ENCODE data around the gene DTX4.

The DTX4 gene

DNA sequence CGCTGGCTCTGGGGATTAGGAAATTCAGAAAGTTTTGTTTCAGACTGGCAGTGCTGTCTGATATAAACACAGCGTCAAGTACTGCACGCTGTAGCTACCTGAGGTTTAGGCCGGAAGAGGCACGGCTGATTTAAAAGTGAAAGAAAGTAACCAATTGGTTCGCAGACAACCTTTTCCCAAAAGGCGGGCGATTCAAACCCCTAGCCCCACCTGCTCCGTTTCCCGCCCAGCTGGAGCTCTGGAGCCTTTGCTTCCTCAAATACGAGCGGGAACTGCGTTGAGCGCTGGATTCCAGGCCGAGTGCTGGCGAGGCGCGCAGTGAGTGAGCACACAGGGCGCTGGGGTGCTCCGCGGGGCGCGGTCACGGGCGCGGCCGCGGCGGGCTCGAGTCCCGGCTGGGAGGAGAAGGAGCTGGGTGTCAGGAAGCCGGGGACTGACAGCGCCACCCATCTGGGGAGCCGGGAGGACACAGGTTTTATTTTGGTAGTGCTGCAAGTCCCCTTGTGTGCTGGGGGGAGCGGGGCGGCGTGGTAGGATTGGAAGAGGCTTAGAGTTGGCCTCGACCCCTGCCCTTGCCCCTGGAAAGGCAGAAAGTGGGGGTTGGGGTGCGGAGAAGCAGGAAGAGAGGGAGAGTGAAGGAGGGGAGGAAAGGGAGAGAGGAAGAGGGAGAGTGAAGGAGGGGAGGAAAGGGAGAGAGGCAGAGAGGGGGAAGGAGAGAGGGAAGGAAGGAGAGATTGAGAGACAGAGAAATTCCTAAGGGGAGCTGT is 27.2 kb upstream of the DTX4 start:
- Histone ChIP-seq H3K9ac (ENCODE audit: low read depth, low read length, poor library complexity, severe bottlenecking) (peak overlapping the region; percentile 90), H2AFZ (ENCODE audit: low read length) (peak overlapping the region; percentile 68), H3K36me3 (ENCODE audit: insufficient read depth, low read length) (peaks cover 10% of the 10 kb centered on the region; the same call in 1 of the 2 replicates), H3K79me2 (ENCODE audit: insufficient read depth, low read length) (peaks cover 72% of the 10 kb centered on the region), H3K9me3 (ENCODE audit: insufficient read depth, low read depth, low read length) (no peaks in the 10 kb centered on the region), H3F3A (ENCODE audit: low read depth) (no peaks in the 10 kb centered on the region; the same call in 1 of the 2 replicates), H3K4me3 (ENCODE audit: low read length, poor library complexity, severe bottlenecking) (peak overlapping the region; percentile 87), H3K9me2 (replicated peaks; ENCODE audit: low read depth, low read length) (no peaks in the 10 kb centered on the region), H3K4me1 (ENCODE audit: insufficient read depth, low read length, poor library complexity, severe bottlenecking) (peaks cover 56% of the 10 kb centered on the region), H4K20me1 (ENCODE audit: insufficient read depth, low read length, poor library complexity, severe bottlenecking) (peaks cover 15% of the 10 kb centered on the region), H3K4me2 (ENCODE audit: low read depth, low read length, poor library complexity, severe bottlenecking) (peak overlapping the region; percentile 86), H3K27me3 (ENCODE audit: insufficient read depth, low read length, poor library complexity, severe bottlenecking) (no peaks in the 10 kb centered on the region)
- TF ChIP-seq EZH2phosphoT487 (IDR thresholded peaks at IDR 0.05; ENCODE audit: borderline replicate concordance), result no peak
- TF ChIP-seq, protein P1, sequence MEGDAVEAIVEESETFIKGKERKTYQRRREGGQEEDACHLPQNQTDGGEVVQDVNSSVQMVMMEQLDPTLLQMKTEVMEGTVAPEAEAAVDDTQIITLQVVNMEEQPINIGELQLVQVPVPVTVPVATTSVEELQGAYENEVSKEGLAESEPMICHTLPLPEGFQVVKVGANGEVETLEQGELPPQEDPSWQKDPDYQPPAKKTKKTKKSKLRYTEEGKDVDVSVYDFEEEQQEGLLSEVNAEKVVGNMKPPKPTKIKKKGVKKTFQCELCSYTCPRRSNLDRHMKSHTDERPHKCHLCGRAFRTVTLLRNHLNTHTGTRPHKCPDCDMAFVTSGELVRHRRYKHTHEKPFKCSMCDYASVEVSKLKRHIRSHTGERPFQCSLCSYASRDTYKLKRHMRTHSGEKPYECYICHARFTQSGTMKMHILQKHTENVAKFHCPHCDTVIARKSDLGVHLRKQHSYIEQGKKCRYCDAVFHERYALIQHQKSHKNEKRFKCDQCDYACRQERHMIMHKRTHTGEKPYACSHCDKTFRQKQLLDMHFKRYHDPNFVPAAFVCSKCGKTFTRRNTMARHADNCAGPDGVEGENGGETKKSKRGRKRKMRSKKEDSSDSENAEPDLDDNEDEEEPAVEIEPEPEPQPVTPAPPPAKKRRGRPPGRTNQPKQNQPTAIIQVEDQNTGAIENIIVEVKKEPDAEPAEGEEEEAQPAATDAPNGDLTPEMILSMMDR (conservative IDR thresholded peaks at IDR 0.05; ENCODE audit: low read length), result peak; percentile 65

DNA sequence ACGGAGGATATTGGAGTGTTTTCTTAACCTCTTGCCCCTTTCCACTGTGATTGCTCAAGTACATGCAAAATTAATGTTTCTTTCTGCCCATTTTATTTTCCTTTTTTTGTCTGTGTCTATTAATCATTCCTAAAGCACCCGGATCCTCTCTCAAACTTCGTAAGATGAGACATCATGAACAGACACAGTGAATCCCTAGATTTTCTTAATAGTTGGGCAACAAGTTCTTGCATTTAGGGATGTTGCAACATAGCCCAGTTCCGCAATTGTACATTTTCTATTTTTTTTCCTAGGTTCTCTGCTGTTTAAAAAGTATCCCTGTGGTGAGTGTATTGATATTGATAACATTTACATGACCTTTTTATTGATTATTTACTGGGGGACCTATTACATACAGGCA is 26.4 kb upstream of the DTX4 start:
- Histone ChIP-seq H3K9ac (ENCODE audit: low read depth, low read length, poor library complexity, severe bottlenecking) (peak overlapping the region; percentile 90), H3K4me1 (ENCODE audit: insufficient read depth, low read length, poor library complexity, severe bottlenecking) (peaks cover 56% of the 10 kb centered on the region), H3K9me3 (ENCODE audit: insufficient read depth, low read depth, low read length) (no peaks in the 10 kb centered on the region), H3K36me3 (ENCODE audit: insufficient read depth, low read length) (peaks cover 13% of the 10 kb centered on the region; the same call in 1 of the 2 replicates), H3K79me2 (ENCODE audit: insufficient read depth, low read length) (peaks cover 79% of the 10 kb centered on the region), H3F3A (ENCODE audit: low read depth) (no peaks in the 10 kb centered on the region; the same call in 1 of the 2 replicates), H2AFZ (ENCODE audit: low read length) (no peak overlapping the region), H3K27me3 (ENCODE audit: insufficient read depth, low read length, poor library complexity, severe bottlenecking) (no peaks in the 10 kb centered on the region), H3K4me2 (ENCODE audit: low read depth, low read length, poor library complexity, severe bottlenecking) (peak overlapping the region; percentile 86), H3K9me2 (replicated peaks; ENCODE audit: low read depth, low read length) (no peaks in the 10 kb centered on the region), H4K20me1 (ENCODE audit: insufficient read depth, low read length, poor library complexity, severe bottlenecking) (peaks cover 15% of the 10 kb centered on the region), H3K4me3 (ENCODE audit: low read length, poor library complexity, severe bottlenecking) (peak overlapping the region; percentile 87)
- TF ChIP-seq, protein P1 (conservative IDR thresholded peaks at IDR 0.05; ENCODE audit: low read length), result no peak
- no peak for TF ChIP-seq EZH2phosphoT487 (IDR thresholded peaks at IDR 0.05; ENCODE audit: borderline replicate concordance)

DNA sequence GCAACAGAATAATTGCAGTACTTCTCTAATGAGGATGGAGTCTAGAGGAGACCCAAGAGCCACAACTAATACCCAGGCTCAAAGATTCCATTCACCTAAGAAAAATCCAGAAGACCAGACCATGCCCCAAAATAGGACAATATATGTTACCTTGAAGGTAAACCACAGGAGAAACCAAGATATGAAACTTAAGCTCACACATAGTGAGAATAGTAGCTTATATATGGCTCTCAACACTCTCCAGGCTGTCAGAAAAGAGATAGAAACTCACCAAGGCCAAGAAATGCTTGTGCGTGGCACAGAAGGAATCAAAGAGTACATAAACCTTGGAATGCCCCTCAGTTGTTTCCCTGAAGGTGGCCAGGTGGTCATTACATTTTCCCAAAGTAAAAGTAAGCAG is 20.2 kb upstream of the DTX4 start:
- Histone ChIP-seq H3K9me3 (ENCODE audit: insufficient read depth, low read depth, low read length) (no peaks in the 10 kb centered on the region), H3K4me1 (ENCODE audit: insufficient read depth, low read length, poor library complexity, severe bottlenecking) (peaks cover 40% of the 10 kb centered on the region), H3K9ac (ENCODE audit: low read depth, low read length, poor library complexity, severe bottlenecking) (no peak overlapping the region), H3K36me3 (ENCODE audit: insufficient read depth, low read length) (peaks cover 31% of the 10 kb centered on the region; the same call in 1 of the 2 replicates), H3K27me3 (ENCODE audit: insufficient read depth, low read length, poor library complexity, severe bottlenecking) (no peaks in the 10 kb centered on the region), H4K20me1 (ENCODE audit: insufficient read depth, low read length, poor library complexity, severe bottlenecking) (peaks cover 8% of the 10 kb centered on the region), H2AFZ (ENCODE audit: low read length) (no peak overlapping the region), H3K4me3 (ENCODE audit: low read length, poor library complexity, severe bottlenecking) (no peak overlapping the region), H3K9me2 (replicated peaks; ENCODE audit: low read depth, low read length) (no peaks in the 10 kb centered on the region), H3K79me2 (ENCODE audit: insufficient read depth, low read length) (peaks cover 56% of the 10 kb centered on the region), H3K4me2 (ENCODE audit: low read depth, low read length, poor library complexity, severe bottlenecking) (no peak overlapping the region), H3F3A (ENCODE audit: low read depth) (no peaks in the 10 kb centered on the region; the same call in 1 of the 2 replicates)
- TF ChIP-seq, protein P1 (conservative IDR thresholded peaks at IDR 0.05; ENCODE audit: low read length), result no peak
- TF ChIP-seq EZH2phosphoT487 (IDR thresholded peaks at IDR 0.05; ENCODE audit: borderline replicate concordance), result no peak

Data from Loucy (cell line).